ENCODE data around the gene PLCB1.

DNA sequence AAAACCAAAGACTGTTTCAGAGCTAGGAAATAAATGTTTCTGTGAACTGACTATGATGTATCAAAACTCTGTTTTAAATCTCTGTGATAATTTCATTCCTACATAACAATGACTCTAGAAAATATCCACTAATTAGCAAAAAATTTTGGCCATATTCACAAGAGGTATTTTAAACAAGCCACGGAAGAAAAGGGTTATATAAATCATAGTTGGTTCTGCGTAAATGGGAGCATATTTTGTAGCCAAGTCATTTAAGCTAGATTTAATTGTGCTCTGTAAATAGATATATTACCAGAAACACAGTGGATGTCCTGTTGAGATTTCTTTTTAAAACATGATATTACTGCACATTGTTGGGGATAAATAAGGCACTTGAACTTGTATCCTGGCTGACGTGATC, 520.3 kb downstream of the PLCB1 start:
- TF ChIP-seq GATA2 (IDR thresholded peaks at IDR 0.05; ENCODE audit: low read depth, low read length) (no peak), GATA3 (IDR thresholded peaks at IDR 0.05; ENCODE audit: low read depth, low read length) (no peak)
